ENCODE measurements around the gene CCDC3.

DNA sequence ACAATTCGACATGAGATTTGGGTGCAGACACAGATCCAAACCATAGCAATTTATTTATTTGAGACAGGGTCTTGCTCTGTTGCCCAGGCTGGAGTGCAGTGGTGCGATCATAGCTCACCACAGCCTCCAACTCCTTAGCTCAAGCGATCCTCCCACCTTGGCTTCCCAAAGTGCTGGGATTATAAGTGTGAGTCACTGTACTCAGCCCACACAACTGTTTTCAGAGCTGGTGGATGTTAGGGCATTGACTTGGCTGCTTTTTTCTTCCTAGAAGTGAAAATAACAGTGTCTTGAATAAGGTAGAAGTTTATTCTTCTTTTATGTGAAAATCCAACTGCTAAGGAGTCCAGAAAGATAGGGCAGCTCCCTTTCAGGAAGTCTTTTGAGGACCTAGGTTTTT, 132.1 kb downstream of the CCDC3 start:
- TF ChIP-seq POLR2AphosphoS5 (IDR thresholded peaks at IDR 0.05) (no peak), SMC3 (conservative IDR thresholded peaks at IDR 0.05; ENCODE audit: poor library complexity) (no peak)

All from neural cell (in vitro differentiated cells).